GOT3 (cell line): Measurements from ENCODE around the gene ICAM1.
"Not testable (repeated sequence)": the region's sequence is repeated elsewhere in the genome, so short reads cannot be mapped to it uniquely, and the experiment has no call there.

ENCODE experiments used
- DNase-seq: peaks from one replicate; lab custom pipeline; 2025; ENCODE audit warnings: mixed read lengths; lab: John Stamatoyannopoulos, UW

The ICAM1 gene

DNA sequence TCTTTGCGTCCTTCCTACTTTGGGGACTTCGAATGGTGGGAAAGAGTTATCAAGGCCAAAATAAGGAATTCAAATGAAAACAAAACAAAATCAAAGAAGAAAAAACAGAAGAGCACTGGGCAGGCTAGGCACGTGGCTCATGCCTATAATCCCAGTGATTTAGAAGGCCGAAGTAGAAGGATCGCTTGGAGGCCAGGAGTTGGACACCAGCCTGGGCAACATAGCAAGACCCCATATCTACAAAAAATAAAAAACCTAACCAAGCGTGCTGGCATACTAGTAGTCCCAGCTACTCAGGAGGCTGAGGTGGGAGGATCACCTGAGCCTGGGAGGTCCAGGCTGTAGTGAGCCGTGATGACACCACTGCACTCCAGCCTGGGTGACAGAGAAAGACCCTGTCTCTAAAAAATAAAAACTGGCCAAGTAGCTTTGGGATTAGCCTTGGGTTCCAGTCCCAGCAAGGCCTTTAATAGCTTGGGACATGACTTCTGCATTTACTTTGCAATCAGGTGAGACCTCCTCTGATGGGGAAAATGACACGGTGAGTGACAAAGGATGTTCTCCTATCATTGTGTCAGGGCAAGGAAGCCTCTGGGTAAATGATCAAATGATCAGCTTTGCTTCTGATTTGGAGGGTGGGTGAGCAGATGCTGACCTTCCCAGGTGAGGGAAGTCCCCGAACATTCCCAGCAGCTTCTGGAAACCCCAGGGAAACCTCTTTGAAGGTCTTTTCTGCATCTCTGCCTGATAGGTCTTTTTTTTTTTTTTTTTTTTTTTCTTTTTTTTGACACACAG lies 7.1 kb downstream of the ICAM1 start:
- DNase-seq = no peak

DNA sequence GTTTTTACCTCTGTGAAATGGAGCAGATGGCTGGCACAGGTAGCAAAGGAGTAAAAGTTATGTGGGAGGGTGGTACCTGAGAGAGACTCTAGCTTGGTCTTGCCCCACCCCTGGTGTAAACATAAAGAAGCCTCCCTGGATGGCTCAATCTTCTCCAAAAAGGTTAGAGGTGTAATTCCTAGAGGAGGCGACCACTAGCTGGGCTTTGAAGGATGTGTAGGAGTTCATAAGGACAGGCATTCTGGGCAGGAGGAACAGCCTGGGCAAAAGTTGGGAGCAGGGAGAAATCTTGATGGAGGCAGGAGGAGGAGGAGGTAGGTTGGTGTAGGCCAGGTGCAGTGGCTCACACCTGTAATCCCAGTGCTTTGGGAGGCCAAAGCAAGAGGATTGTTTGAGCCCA lies 8.0 kb downstream of the ICAM1 start:
- DNase-seq = no peak

- no peak for DNase-seq
These were observed 9.0 kb downstream of the ICAM1 start for GRCh38 chr19:10279737-10280442.

- not testable (repeated sequence) for DNase-seq
These were observed 11.1 kb downstream of the ICAM1 start for GRCh38 chr19:10282043-10282442.

GRCh38 chr19:10283301-10284064 lies 12.6 kb downstream of the ICAM1 start:
- no peak for DNase-seq

DNA sequence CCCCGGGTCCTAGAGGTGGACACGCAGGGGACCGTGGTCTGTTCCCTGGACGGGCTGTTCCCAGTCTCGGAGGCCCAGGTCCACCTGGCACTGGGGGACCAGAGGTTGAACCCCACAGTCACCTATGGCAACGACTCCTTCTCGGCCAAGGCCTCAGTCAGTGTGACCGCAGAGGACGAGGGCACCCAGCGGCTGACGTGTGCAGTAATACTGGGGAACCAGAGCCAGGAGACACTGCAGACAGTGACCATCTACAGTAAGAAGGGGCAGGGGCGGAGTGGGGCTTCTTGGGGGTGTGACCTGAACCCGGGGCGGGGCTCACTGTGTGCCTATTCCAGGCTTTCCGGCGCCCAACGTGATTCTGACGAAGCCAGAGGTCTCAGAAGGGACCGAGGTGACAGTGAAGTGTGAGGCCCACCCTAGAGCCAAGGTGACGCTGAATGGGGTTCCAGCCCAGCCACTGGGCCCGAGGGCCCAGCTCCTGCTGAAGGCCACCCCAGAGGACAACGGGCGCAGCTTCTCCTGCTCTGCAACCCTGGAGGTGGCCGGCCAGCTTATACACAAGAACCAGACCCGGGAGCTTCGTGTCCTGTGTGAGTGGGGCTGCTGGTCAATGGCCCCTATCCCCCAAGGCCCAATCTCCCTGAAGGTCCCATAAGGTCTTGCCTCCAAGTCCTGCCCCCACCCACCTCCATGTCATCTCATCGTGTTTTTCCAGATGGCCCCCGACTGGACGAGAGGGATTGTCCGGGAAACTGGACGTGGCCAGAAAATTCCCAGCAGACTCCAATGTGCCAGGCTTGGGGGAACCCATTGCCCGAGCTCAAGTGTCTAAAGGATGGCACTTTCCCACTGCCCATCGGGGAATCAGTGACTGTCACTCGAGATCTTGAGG lies 13.4 kb downstream of the ICAM1 start:
- DNase-seq = no peak

DNA sequence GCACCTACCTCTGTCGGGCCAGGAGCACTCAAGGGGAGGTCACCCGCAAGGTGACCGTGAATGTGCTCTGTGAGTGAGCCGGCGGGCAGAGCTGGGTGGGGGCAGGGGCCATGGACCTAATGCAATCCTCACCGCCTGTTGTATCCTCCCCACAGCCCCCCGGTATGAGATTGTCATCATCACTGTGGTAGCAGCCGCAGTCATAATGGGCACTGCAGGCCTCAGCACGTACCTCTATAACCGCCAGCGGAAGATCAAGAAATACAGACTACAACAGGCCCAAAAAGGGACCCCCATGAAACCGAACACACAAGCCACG lies 14.0 kb downstream of the ICAM1 start:
- DNase-seq = no peak

- DNase-seq = no peak
These were observed 14.5 kb downstream of the ICAM1 start for GRCh38 chr19:10285393-10285792.

DNA sequence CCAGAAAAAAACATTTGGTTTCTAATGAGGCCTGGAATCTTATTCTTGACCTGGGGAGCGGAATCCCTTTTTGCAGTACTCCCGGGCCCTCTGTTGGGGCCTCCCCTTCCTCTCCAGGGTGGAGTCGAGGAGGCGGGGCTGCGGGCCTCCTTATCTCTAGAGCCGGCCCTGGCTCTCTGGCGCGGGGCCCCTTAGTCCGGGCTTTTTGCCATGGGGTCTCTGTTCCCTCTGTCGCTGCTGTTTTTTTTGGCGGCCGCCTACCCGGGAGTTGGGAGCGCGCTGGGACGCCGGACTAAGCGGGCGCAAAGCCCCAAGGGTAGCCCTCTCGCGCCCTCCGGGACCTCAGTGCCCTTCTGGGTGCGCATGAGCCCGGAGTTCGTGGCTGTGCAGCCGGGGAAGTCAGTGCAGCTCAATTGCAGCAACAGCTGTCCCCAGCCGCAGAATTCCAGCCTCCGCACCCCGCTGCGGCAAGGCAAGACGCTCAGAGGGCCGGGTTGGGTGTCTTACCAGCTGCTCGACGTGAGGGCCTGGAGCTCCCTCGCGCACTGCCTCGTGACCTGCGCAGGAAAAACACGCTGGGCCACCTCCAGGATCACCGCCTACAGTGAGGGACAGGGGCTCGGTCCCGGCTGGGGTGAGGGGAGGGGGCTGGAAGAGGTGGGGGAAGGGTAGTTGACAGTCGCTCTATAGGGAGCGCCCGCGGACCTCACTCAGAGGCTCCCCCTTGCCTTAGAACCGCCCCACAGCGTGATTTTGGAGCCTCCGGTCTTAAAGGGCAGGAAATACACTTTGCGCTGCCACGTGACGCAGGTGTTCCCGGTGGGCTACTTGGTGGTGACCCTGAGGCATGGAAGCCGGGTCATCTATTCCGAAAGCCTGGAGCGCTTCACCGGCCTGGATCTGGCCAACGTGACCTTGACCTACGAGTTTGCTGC lies 16.1 kb downstream of the ICAM1 start, which contains the start of gene ICAM4:
TSS of gene ICAM4 (plus strand) at position 153 of the 935 bp plus-strand sequence. CDS start at position 211, 58 bp downstream.
- no peak for DNase-seq

DNA sequence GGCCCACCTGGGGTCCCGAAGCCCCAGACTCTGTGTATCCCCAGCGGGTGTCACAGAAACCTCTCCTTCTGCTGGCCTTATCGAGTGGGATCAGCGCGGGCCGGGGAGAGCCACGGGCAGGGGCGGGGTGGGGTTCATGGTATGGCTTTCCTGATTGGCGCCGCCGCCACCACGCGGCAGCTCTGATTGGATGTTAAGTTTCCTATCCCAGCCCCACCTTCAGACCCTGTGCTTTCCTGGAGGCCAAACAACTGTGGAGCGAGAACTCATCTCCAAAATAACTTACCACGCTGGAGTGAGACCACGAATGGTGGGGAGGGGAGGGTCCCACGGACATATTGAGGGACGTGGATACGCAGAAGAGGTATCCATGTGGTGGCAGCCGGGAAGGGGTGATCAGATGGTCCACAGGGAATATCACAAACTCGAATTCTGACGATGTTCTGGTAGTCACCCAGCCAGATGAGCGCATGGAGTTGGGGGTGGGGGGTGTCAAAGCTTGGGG lies 17.8 kb downstream of the ICAM1 start:
- DNase-seq = no peak

DNA sequence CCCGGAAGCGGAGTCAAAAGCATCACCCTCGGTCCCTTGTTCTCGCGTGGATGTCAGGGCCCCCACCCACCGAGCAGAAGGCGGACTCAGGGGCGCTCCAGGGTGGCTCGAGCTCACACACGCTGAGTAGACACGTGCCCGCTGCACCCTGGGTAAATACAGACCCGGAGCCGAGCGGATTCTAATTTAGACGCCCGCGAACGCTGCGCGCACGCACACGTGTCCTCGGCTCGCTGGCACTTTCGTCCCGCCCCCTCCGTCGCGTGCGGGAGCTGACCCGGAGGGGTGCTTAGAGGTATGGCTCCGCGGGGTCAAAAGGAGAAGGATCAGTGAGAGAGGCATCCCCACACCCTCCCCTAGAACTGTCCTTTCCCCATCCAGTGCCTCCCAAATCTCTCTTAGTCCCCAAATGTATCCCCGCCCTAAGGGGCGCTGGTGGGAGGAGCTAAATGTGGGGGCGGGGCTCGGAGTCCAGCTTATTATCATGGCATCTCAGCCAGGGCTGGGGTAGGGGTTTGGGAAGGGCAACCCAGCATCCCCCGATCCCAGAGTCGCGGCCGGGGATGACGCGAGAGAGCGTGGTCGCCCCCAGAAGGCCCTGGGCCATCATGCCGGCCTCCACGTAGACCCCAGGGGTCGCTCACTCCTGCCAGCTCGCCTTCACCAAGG lies 18.4 kb downstream of the ICAM1 start:
- DNase-seq = no peak

GRCh38 chr19:10289836-10290356 lies 19.0 kb downstream of the ICAM1 start, which contains the start of gene ICAM5:
ICAM5 (plus strand) TSS chr19:10289952; CDS start chr19:10290044, 92 bp downstream.
- no peak for DNase-seq

- DNase-seq = no peak
These were observed 19.5 kb downstream of the ICAM1 start for GRCh38 chr19:10290357-10290875.

- DNase-seq = no peak
These were observed 20.1 kb downstream of the ICAM1 start for GRCh38 chr19:10290876-10291553.

DNA sequence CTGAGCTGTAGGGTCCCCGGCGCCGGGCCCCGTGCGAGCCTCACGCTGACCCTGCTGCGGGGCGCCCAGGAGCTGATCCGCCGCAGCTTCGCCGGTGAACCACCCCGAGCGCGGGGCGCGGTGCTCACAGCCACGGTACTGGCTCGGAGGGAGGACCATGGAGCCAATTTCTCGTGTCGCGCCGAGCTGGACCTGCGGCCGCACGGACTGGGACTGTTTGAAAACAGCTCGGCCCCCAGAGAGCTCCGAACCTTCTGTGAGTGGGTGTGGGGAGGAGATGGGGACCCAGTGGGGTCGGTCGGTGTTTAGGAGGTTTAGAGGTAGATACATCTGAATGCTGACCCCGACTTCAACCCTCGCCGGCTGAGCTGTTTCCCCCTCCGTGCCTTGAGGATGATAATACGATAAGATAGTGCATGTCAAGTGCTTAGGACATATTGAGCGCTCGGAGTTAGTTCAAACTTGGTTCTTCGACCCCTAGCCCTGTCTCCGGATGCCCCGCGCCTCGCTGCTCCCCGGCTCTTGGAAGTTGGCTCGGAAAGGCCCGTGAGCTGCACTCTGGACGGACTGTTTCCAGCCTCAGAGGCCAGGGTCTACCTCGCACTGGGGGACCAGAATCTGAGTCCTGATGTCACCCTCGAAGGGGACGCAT lies 20.8 kb downstream of the ICAM1 start:
- no peak for DNase-seq

GRCh38 chr19:10292206-10292788 lies 21.4 kb downstream of the ICAM1 start:
- DNase-seq = no peak

GRCh38 chr19:10292789-10293636 lies 22.1 kb downstream of the ICAM1 start:
- no peak for DNase-seq
